ENCODE data around the gene STIP1. TPM values are rescaled to one million over a fixed set of nuclear protein-coding genes. Genes with fewer than 3 reads are reported as not detected.

Gene STIP1
- total RNA-seq, 1 experiment from 2014 or later = 171 TPM

GRCh38 chr11:64207256-64208085, 21.5 kb downstream of the STIP1 start:
- Mint-ChIP-seq H3K4me1 (ENCODE audit: insufficient read depth, unreplicated experiment) (peaks cover 12% of the 10 kb centered on the region), H3K27me3 (ENCODE audit: insufficient read depth, unreplicated experiment) (no peaks in the 10 kb centered on the region), H3K36me3 (ENCODE audit: insufficient read depth, unreplicated experiment) (peaks cover 42% of the 10 kb centered on the region), H3K9me3 (ENCODE audit: unreplicated experiment) (no peaks in the 10 kb centered on the region), H3K4me3 (ENCODE audit: unreplicated experiment) (no peak overlapping the region), H3K27ac (ENCODE audit: low read depth, unreplicated experiment) (no peak overlapping the region)
- BruUV-seq (replicated peaks) = no TSS peak
- intact Hi-C loops (cut with micrococcal nuclease) = no loop called here
- POLR2A ChIA-PET = interaction anchor here (0.5 to 1.4 kb wide), 7 partner anchors 12 to 427 kb away, joined by 3 to 7 read pairs (median 4); partner anchors contain the start of genes NUDT22, STIP1 and TRPT1
- no peak for DNase-seq (ENCODE audit: unreplicated experiment)
- CTCF ChIA-PET = interaction anchor here (0.6 to 4.4 kb wide), 3 partner anchors 17 to 95 kb away, joined by 3 to 51 read pairs (median 3); no protein-coding TSS in a partner anchor
- TF ChIP-seq, protein P1, sequence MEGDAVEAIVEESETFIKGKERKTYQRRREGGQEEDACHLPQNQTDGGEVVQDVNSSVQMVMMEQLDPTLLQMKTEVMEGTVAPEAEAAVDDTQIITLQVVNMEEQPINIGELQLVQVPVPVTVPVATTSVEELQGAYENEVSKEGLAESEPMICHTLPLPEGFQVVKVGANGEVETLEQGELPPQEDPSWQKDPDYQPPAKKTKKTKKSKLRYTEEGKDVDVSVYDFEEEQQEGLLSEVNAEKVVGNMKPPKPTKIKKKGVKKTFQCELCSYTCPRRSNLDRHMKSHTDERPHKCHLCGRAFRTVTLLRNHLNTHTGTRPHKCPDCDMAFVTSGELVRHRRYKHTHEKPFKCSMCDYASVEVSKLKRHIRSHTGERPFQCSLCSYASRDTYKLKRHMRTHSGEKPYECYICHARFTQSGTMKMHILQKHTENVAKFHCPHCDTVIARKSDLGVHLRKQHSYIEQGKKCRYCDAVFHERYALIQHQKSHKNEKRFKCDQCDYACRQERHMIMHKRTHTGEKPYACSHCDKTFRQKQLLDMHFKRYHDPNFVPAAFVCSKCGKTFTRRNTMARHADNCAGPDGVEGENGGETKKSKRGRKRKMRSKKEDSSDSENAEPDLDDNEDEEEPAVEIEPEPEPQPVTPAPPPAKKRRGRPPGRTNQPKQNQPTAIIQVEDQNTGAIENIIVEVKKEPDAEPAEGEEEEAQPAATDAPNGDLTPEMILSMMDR (IDR thresholded peaks at IDR 0.05; ENCODE audit: unreplicated experiment) = no peak

GRCh38 chr11:64208086-64208795, 22.3 kb downstream of the STIP1 start:
- Mint-ChIP-seq H3K4me3 (ENCODE audit: unreplicated experiment) (no peak overlapping the region), H3K27ac (ENCODE audit: low read depth, unreplicated experiment) (no peak overlapping the region), H3K9me3 (ENCODE audit: unreplicated experiment) (no peaks in the 10 kb centered on the region), H3K36me3 (ENCODE audit: insufficient read depth, unreplicated experiment) (peaks cover 34% of the 10 kb centered on the region), H3K27me3 (ENCODE audit: insufficient read depth, unreplicated experiment) (no peaks in the 10 kb centered on the region), H3K4me1 (ENCODE audit: insufficient read depth, unreplicated experiment) (peaks cover 10% of the 10 kb centered on the region)
- DNase-seq (ENCODE audit: unreplicated experiment) = no peak
- POLR2A ChIA-PET = interaction anchor here (0.5 to 1.1 kb wide), 6 partner anchors 16 to 427 kb away, joined by 3 to 4 read pairs (median 3); partner anchors contain the start of genes NUDT22, STIP1 and TRPT1
- intact Hi-C loops (cut with micrococcal nuclease) = no loop called here
- CTCF ChIA-PET = interaction anchor here (0.8 kb wide), 1 partner anchor 16 kb away, joined by 3 read pairs; no protein-coding TSS in a partner anchor
- BruUV-seq (replicated peaks) = no TSS peak
- TF ChIP-seq, protein P1 (IDR thresholded peaks at IDR 0.05; ENCODE audit: unreplicated experiment) = no peak

GRCh38 chr11:64208796-64209562, 23.0 kb downstream of the STIP1 start:
- peaks cover 27% of the 10 kb centered on the region for H3K36me3 Mint-ChIP-seq (ENCODE audit: insufficient read depth, unreplicated experiment)
- TF ChIP-seq, protein P1 (IDR thresholded peaks at IDR 0.05; ENCODE audit: unreplicated experiment) = no peak
- peaks cover 8% of the 10 kb centered on the region for H3K4me1 Mint-ChIP-seq (ENCODE audit: insufficient read depth, unreplicated experiment)
- POLR2A ChIA-PET = interaction anchor here (0.5 to 1.1 kb wide), 5 partner anchors 15 to 76 kb away, joined by 3 to 4 read pairs (median 3); partner anchors contain the start of genes NUDT22, STIP1 and TRPT1
- no peak for DNase-seq (ENCODE audit: unreplicated experiment)
- no peaks in the 10 kb centered on the region for H3K9me3 Mint-ChIP-seq (ENCODE audit: unreplicated experiment)
- no peaks in the 10 kb centered on the region for H3K27me3 Mint-ChIP-seq (ENCODE audit: insufficient read depth, unreplicated experiment)
- CTCF ChIA-PET = no interaction called here
- no peak overlapping the region for H3K4me3 Mint-ChIP-seq (ENCODE audit: unreplicated experiment)
- intact Hi-C loops (cut with micrococcal nuclease) = no loop called here
- no peak overlapping the region for H3K27ac Mint-ChIP-seq (ENCODE audit: low read depth, unreplicated experiment)
- no TSS peak for BruUV-seq (replicated peaks)

All from MCF 10A (cell line).